Right lobe of liver (tissue), 4 donors: Measurements from ENCODE around the gene MTMR10.

Source experiments
- POLR2A ChIP-seq: fragments of 450-650 bp; IDR thresholded peaks from one replicate; pipeline ENCODE4 v1.6.1; 2017; ENCODE audit warnings: antibody characterized with exemption, mild to moderate bottlenecking
- TF ChIP-seq, protein P1 (sequence below), 4 donors: fragments of 200-600 bp in 3 of 4; fragments of 450-650 bp in 1 of 4; IDR thresholded peaks; one replicate each; pipeline versions ENCODE4 v1.5.1 to v1.8.0; 2016 to 2022; ENCODE audit warnings: antibody characterized with exemption in 4 of 4, mild to moderate bottlenecking in 2 of 4
- donor health status: DM: no; HTN: no; CAD: no.
- donor health status: DM: no; HTN: no; CAD: no.
- donor health status: DM: no; HTN: yes; CAD: no.

DNA sequence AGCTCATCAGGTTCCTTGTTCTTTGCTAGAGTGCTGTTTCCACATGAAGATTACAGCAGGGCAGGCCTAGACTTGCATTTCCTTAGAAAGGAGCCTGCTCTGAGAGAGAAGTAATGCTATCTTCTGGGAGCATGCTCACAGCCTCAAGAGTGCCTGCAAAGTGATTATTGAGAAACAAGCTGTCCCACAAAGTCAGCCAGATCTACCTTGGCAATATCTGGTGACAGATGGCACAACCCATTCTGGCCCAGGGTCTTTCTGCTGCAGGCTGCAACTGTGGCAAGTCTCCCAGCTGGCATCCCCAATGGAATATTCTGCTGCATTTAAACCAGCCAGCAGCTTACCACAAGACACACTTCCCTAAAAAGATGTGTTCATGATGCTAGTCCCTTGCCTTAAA lies 29.3 kb downstream of the MTMR10 start:
- TF ChIP-seq POLR2A, result no peak
- TF ChIP-seq, protein P1, sequence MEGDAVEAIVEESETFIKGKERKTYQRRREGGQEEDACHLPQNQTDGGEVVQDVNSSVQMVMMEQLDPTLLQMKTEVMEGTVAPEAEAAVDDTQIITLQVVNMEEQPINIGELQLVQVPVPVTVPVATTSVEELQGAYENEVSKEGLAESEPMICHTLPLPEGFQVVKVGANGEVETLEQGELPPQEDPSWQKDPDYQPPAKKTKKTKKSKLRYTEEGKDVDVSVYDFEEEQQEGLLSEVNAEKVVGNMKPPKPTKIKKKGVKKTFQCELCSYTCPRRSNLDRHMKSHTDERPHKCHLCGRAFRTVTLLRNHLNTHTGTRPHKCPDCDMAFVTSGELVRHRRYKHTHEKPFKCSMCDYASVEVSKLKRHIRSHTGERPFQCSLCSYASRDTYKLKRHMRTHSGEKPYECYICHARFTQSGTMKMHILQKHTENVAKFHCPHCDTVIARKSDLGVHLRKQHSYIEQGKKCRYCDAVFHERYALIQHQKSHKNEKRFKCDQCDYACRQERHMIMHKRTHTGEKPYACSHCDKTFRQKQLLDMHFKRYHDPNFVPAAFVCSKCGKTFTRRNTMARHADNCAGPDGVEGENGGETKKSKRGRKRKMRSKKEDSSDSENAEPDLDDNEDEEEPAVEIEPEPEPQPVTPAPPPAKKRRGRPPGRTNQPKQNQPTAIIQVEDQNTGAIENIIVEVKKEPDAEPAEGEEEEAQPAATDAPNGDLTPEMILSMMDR (IDR thresholded peaks at IDR 0.05), result no peak
